CD4-positive, CD25-positive, alpha-beta regulatory T cell (primary cell): Measurements from ENCODE around the gene FAM24A. TPM values are rescaled to one million over a fixed set of nuclear protein-coding genes. Genes with fewer than 3 reads are reported as not detected.
"Not testable (repeated sequence)": the region's sequence is repeated elsewhere in the genome, so short reads cannot be mapped to it uniquely, and the experiment has no call there.

Source experiments
- ATAC-seq, 2 donors: fragments of 150-1000 bp; cut with Tn5 transposase; one replicate each; pipeline ENCODE4 v1.10.0; 2021; ENCODE audit warnings: low read depth in 2 of 2, moderate number of reproducible peaks in 2 of 2, moderate library complexity in 1 of 2
- DNase-seq, 3 donors: peaks; one replicate each; pipeline versions ENCODE4 v3.0.0 to v3.0.0-alpha.2; 2012 to 2022; ENCODE audit warnings: mixed read lengths in 1 of 3
- H3K27ac ChIP-seq: one replicate; pipeline ENCODE4 v1.7.0; 2013; ENCODE audit warnings: mild to moderate bottlenecking, low read length; ENCODE audit not compliant: insufficient read depth, poor library complexity, severe bottlenecking
- H3K27me3 ChIP-seq: one replicate; pipeline ENCODE4 v1.7.0; 2013; ENCODE audit warnings: low read length; ENCODE audit not compliant: control insufficient read depth, insufficient read depth
- H3K36me3 ChIP-seq: one replicate; pipeline ENCODE4 v1.7.0; 2013; ENCODE audit warnings: mild to moderate bottlenecking, low read length, moderate library complexity; ENCODE audit not compliant: control insufficient read depth, insufficient read depth
- H3K4me1 ChIP-seq: 2 replicates; pipeline ENCODE4 v1.7.0; 2013; ENCODE audit warnings: mild to moderate bottlenecking, low read length; ENCODE audit not compliant: insufficient read depth, control insufficient read depth, poor library complexity, severe bottlenecking
- H3K4me3 ChIP-seq: one replicate; pipeline ENCODE4 v1.7.0; 2013; ENCODE audit warnings: low read depth, mild to moderate bottlenecking, low read length, moderate library complexity
- H3K9me3 ChIP-seq, 2 experiments: 1 replicate in 1 of 2; 2 replicates in 1 of 2; pipeline ENCODE4 v1.7.0; 2013; ENCODE audit warnings: low read length in 2 of 2, mild to moderate bottlenecking in 1 of 2, moderate library complexity in 1 of 2; ENCODE audit not compliant: control insufficient read depth in 2 of 2
- H3K27ac Mint-ChIP-seq, 3 donors: one replicate each; pipeline ENCODE4 v1.8.0; 2020 to 2022; ENCODE audit warnings: mild to moderate bottlenecking in 3 of 3, mixed read lengths in 3 of 3, moderate library complexity in 2 of 3
- H3K27me3 Mint-ChIP-seq: one replicate; pipeline ENCODE4 v1.8.0; 2022; ENCODE audit warnings: mild to moderate bottlenecking, mixed read lengths
- H3K36me3 Mint-ChIP-seq: one replicate; pipeline ENCODE4 v1.8.0; 2020; ENCODE audit warnings: mixed read lengths
- H3K4me1 Mint-ChIP-seq, 4 donors: one replicate each; pipeline ENCODE4 v1.8.0; 2020 to 2022; ENCODE audit warnings: mixed read lengths in 4 of 4, mild to moderate bottlenecking in 1 of 4
- H3K4me3 Mint-ChIP-seq, 4 donors: one replicate each; pipeline ENCODE4 v1.8.0; 2020 to 2022; ENCODE audit warnings: mild to moderate bottlenecking in 4 of 4, mixed read lengths in 4 of 4, moderate library complexity in 3 of 4
- H3K9me3 Mint-ChIP-seq, 7 donors: one replicate each; pipeline ENCODE4 v1.8.0; 2020 to 2022; ENCODE audit warnings: mixed read lengths in 7 of 7, mild to moderate bottlenecking in 3 of 7, moderate library complexity in 2 of 7
- polyA plus RNA-seq, 4 donors: library from polyadenylated mRNA; unstranded; fragments of 300-500 nt; fragmentation: Illumina TruSeq; gene quantifications; one replicate each; pipeline ENCODE4 v1.2.3, GENCODE V29; 2021
- total RNA-seq: library from RNA; stranded (reverse); gene quantifications from one replicate; pipeline ENCODE4 v1.2.3, GENCODE V29; 2022

FAM24A gene
- total and polyA plus RNA-seq, 5 donors from 2014 or later, result not detected

- Histone ChIP-seq H3K27me3 (no peaks in the 10 kb centered on the region), H3K4me3 (no peak overlapping the region), H3K36me3 (no peaks in the 10 kb centered on the region), H3K27ac (no peak overlapping the region), H3K4me1 (peaks cover 4% of the 10 kb centered on the region), H3K9me3 (no peaks in the 10 kb centered on the region)
- no peak overlapping the region for H3K27ac Mint-ChIP-seq
- ATAC-seq (no peak), DNase-seq (no peak)
- peaks cover 9 to 16% (median 11%) of the 10 kb centered on the region in 4 donors for H3K4me1 Mint-ChIP-seq
- no peak overlapping the region for H3K4me3 Mint-ChIP-seq
- H3K27me3 Mint-ChIP-seq, result no peaks in the 10 kb centered on the region
- H3K9me3 Mint-ChIP-seq, result no peaks in the 10 kb centered on the region
- peaks cover 13% of the 10 kb centered on the region for H3K36me3 Mint-ChIP-seq
These were observed 26.2 kb upstream of the FAM24A start for GRCh38 chr10:122884166-122884565.

GRCh38 chr10:122894261-122894944 is 16.0 kb upstream of the FAM24A start:
- Mint-ChIP-seq H3K36me3 (peaks cover 4% of the 10 kb centered on the region), H3K9me3 (no peaks in the 10 kb centered on the region), H3K27me3 (peaks cover 5% of the 10 kb centered on the region), H3K27ac (no peak overlapping the region), H3K4me1 (no peaks in the 10 kb centered on the region), H3K4me3 (peak overlapping the region in 1 of 4 donors; percentile 14)
- Histone ChIP-seq H3K27ac (no peak overlapping the region), H3K36me3 (no peaks in the 10 kb centered on the region), H3K9me3 (no peaks in the 10 kb centered on the region), H3K4me1 (no peaks in the 10 kb centered on the region), H3K4me3 (no peak overlapping the region), H3K27me3 (no peaks in the 10 kb centered on the region)
- ATAC-seq (no peak), DNase-seq (no peak)

- not testable (repeated sequence) for H3K4me1 Mint-ChIP-seq, H3K27ac ChIP-seq, ATAC-seq, H3K27me3 ChIP-seq, H3K27ac Mint-ChIP-seq, H3K4me3 ChIP-seq, H3K4me3 Mint-ChIP-seq, H3K36me3 Mint-ChIP-seq, H3K4me1 ChIP-seq, H3K36me3 ChIP-seq, H3K9me3 ChIP-seq, DNase-seq
- Mint-ChIP-seq H3K27me3 (peaks cover 23% of the 10 kb centered on the region), H3K9me3 (peaks cover 0 to 15% (median 8%) of the 10 kb centered on the region in 7 donors)
These were observed 6.5 kb upstream of the FAM24A start for GRCh38 chr10:122903861-122904260.

- Mint-ChIP-seq H3K4me1 (no peaks in the 10 kb centered on the region), H3K4me3 (no peak overlapping the region), H3K27me3 (no peaks in the 10 kb centered on the region), H3K9me3 (peaks cover 0 to 4% (median 0%) of the 10 kb centered on the region in 7 donors), H3K36me3 (no peaks in the 10 kb centered on the region), H3K27ac (no peak overlapping the region)
- H3K27me3 ChIP-seq, result peaks cover 4% of the 10 kb centered on the region
- no peaks in the 10 kb centered on the region for H3K9me3 ChIP-seq
- H3K27ac ChIP-seq, result no peak overlapping the region
- H3K36me3 ChIP-seq, result no peaks in the 10 kb centered on the region
- ATAC-seq (no peak), DNase-seq (peak; percentile 10 to 47 (median 31))
- H3K4me1 ChIP-seq, result no peaks in the 10 kb centered on the region
- H3K4me3 ChIP-seq, result no peak overlapping the region
These were observed 1.6 kb downstream of the FAM24A start for GRCh38 chr10:122911889-122912484.

GRCh38 chr10:122915700-122916099 is 5.3 kb downstream of the FAM24A start:
- Histone ChIP-seq H3K27me3 (no peaks in the 10 kb centered on the region), H3K36me3 (no peaks in the 10 kb centered on the region), H3K4me1 (no peaks in the 10 kb centered on the region), H3K27ac (no peak overlapping the region), H3K9me3 (no peaks in the 10 kb centered on the region), H3K4me3 (no peak overlapping the region)
- Mint-ChIP-seq H3K36me3 (no peaks in the 10 kb centered on the region), H3K4me3 (no peak overlapping the region), H3K9me3 (peaks cover 0 to 6% (median 0%) of the 10 kb centered on the region in 7 donors), H3K27ac (no peak overlapping the region), H3K27me3 (no peaks in the 10 kb centered on the region), H3K4me1 (no peaks in the 10 kb centered on the region)
- no peak for ATAC-seq
- DNase-seq, result no peak

- ATAC-seq, result no peak
- peaks cover 4% of the 10 kb centered on the region for H3K36me3 Mint-ChIP-seq
- Histone ChIP-seq H3K36me3 (peaks cover 11% of the 10 kb centered on the region), H3K9me3 (no peaks in the 10 kb centered on the region), H3K27me3 (no peaks in the 10 kb centered on the region), H3K4me1 (no peaks in the 10 kb centered on the region), H3K4me3 (no peak overlapping the region), H3K27ac (no peak overlapping the region)
- peaks cover 0 to 15% (median 6%) of the 10 kb centered on the region in 4 donors for H3K4me1 Mint-ChIP-seq
- no peaks in the 10 kb centered on the region for H3K9me3 Mint-ChIP-seq
- H3K27me3 Mint-ChIP-seq, result no peaks in the 10 kb centered on the region
- DNase-seq, result no peak
- no peak overlapping the region for H3K27ac Mint-ChIP-seq
- H3K4me3 Mint-ChIP-seq, result no peak overlapping the region
These were observed 19.7 kb downstream of the FAM24A start for GRCh38 chr10:122930140-122930539.

- no peak overlapping the region for H3K4me3 ChIP-seq
- Mint-ChIP-seq H3K4me1 (peaks cover 0 to 15% (median 6%) of the 10 kb centered on the region in 4 donors), H3K36me3 (peaks cover 8% of the 10 kb centered on the region), H3K27me3 (no peaks in the 10 kb centered on the region), H3K4me3 (no peak overlapping the region), H3K27ac (no peak overlapping the region), H3K9me3 (no peaks in the 10 kb centered on the region)
- ATAC-seq (no peak), DNase-seq (no peak)
- H3K36me3 ChIP-seq, result peaks cover 11% of the 10 kb centered on the region
- H3K27me3 ChIP-seq, result no peaks in the 10 kb centered on the region
- no peak overlapping the region for H3K27ac ChIP-seq
- no peaks in the 10 kb centered on the region for H3K9me3 ChIP-seq
- no peaks in the 10 kb centered on the region for H3K4me1 ChIP-seq
These were observed 20.9 kb downstream of the FAM24A start for GRCh38 chr10:122931088-122931906.
